Uterus (tissue), 2 donors: ENCODE measurements around the gene PARG.
"Not testable (repeated sequence)": the region's sequence is repeated elsewhere in the genome, so short reads cannot be mapped to it uniquely, and the experiment has no call there.

Source experiments
- CTCF ChIP-seq, 4 experiments: fragments of 200-600 bp in 2 of 4; fragments of 450-650 bp in 2 of 4; sonication (generic) in 2 of 4; IDR thresholded peaks; one replicate each; pipeline ENCODE4 v1.5.1; 2016 to 2019; ENCODE audit warnings: antibody characterized with exemption in 4 of 4, mild to moderate bottlenecking in 2 of 4, moderate library complexity in 1 of 4
- POLR2A ChIP-seq, 2 donors: fragments of 450-650 bp; IDR thresholded peaks; one replicate each; pipeline ENCODE4 v1.6.1; 2016; ENCODE audit warnings: antibody characterized with exemption in 2 of 2, mild to moderate bottlenecking in 1 of 2, moderate library complexity in 1 of 2

GRCh38 chr10:49872740-49873139 lies 69.1 kb downstream of the PARG start:
- not testable (repeated sequence) for TF ChIP-seq CTCF, POLR2A (IDR thresholded peaks at IDR 0.05)
